GM18520 (cell line): ENCODE results near the gene MMD.
"Not testable (repeated sequence)": the region's sequence is repeated elsewhere in the genome, so short reads cannot be mapped to it uniquely, and the experiment has no call there.

Source experiments
- ATAC-seq: cut with Tn5 transposase; IDR thresholded peaks from one replicate; pipeline ENCODE4 v1.9.1; 2021; ENCODE audit not compliant: unreplicated experiment

MMD gene

GRCh38 chr17:55423535-55423934 lies 1.9 kb upstream of the MMD start:
- ATAC-seq, result no peak

- ATAC-seq, result not testable (repeated sequence)
Observed at GRCh38 chr17:55422828-55423164, 1.2 kb upstream of the MMD start.

- no peak for ATAC-seq
Observed at GRCh38 chr17:55420776-55421178, 858 bp downstream of the MMD start.

- ATAC-seq, result peak; percentile 22
Observed at GRCh38 chr17:55420067-55420775, 1.4 kb downstream of the MMD start.

GRCh38 chr17:55418369-55419268 lies 3.0 kb downstream of the MMD start:
- ATAC-seq, result no peak

- no peak for ATAC-seq
Observed at GRCh38 chr17:55417411-55418268, 4.0 kb downstream of the MMD start.

GRCh38 chr17:55416470-55417052 lies 5.1 kb downstream of the MMD start:
- no peak for ATAC-seq

GRCh38 chr17:55416000-55416399 lies 5.6 kb downstream of the MMD start:
- no peak for ATAC-seq

GRCh38 chr17:55414983-55415382 lies 6.7 kb downstream of the MMD start:
- ATAC-seq, result no peak

- ATAC-seq, result no peak
Observed at GRCh38 chr17:55413825-55414489, 7.7 kb downstream of the MMD start.

GRCh38 chr17:55411463-55411855 lies 10.2 kb downstream of the MMD start:
- ATAC-seq, result no peak

GRCh38 chr17:55410722-55411462 lies 10.7 kb downstream of the MMD start:
- ATAC-seq, result no peak

- ATAC-seq, result no peak
Observed at GRCh38 chr17:55409030-55409800, 12.4 kb downstream of the MMD start.

GRCh38 chr17:55407641-55408566 lies 13.7 kb downstream of the MMD start:
- ATAC-seq, result no peak

- no peak for ATAC-seq
Observed at GRCh38 chr17:55405600-55405999, 16.0 kb downstream of the MMD start.

- not testable (repeated sequence) for ATAC-seq
Observed at GRCh38 chr17:55404197-55404596, 17.4 kb downstream of the MMD start.

- no peak for ATAC-seq
Observed at GRCh38 chr17:55402374-55402773, 19.3 kb downstream of the MMD start.

GRCh38 chr17:55398689-55399088 lies 22.9 kb downstream of the MMD start:
- no peak for ATAC-seq
